Neural cell (in vitro differentiated cells): ENCODE data around the gene LRRC4.

ENCODE experiments used
- CTCF ChIP-seq: fragments of 450-650 bp; IDR thresholded peaks from 2 replicates; pipeline ENCODE4 v1.5.1; 2014; ENCODE audit warnings: antibody characterized with exemption, mild to moderate bottlenecking, moderate library complexity; ENCODE audit not compliant: poor library complexity, severe bottlenecking
- EP300 ChIP-seq: fragments of 450-650 bp; conservative IDR thresholded peaks from 2 replicates; pipeline ENCODE4 v1.6.1; 2014; ENCODE audit warnings: antibody characterized with exemption, mild to moderate bottlenecking, moderate library complexity; ENCODE audit not compliant: poor library complexity, severe bottlenecking
- EZH2 ChIP-seq: fragments of 200-600, 300-800 bp; shearing (Covaris generic), sonication (generic); IDR thresholded peaks from 2 replicates; pipeline ENCODE4 v1.6.1; 2014; ENCODE audit warnings: antibody characterized with exemption, low read length, borderline replicate concordance, mild to moderate bottlenecking; ENCODE audit not compliant: insufficient read depth, poor library complexity, severe bottlenecking
- MXI1 ChIP-seq: fragments of 450-650 bp; conservative IDR thresholded peaks from 2 replicates; pipeline ENCODE4 v1.6.1; 2014; ENCODE audit warnings: antibody characterized with exemption, mild to moderate bottlenecking; ENCODE audit not compliant: poor library complexity, severe bottlenecking
- POLR2AphosphoS5 ChIP-seq: IDR thresholded peaks from 2 replicates; pipeline ENCODE4 v1.6.1; 2012
- REST ChIP-seq: IDR thresholded peaks from 2 replicates; pipeline ENCODE4 v1.6.1; 2012; ENCODE audit warnings: borderline replicate concordance
- SMC3 ChIP-seq: fragments of 450-650 bp; conservative IDR thresholded peaks from 2 replicates; pipeline ENCODE4 v1.6.1; 2014; ENCODE audit warnings: antibody characterized with exemption, mild to moderate bottlenecking, moderate library complexity; ENCODE audit not compliant: poor library complexity
- TAF1 ChIP-seq: IDR thresholded peaks from 2 replicates; pipeline ENCODE4 v1.6.1; 2012; ENCODE audit warnings: low read depth

- TF ChIP-seq CTCF (no peak), MXI1 (no peak), EZH2 (no peak), REST (no peak), POLR2AphosphoS5 (no peak), TAF1 (no peak), SMC3 (no peak), EP300 (no peak)
Measured at GRCh38 chr7:128033246-128033645, 2.0 kb upstream of the LRRC4 start.
